Measurements from ENCODE around the gene WHRN. TPM values are rescaled to one million over a fixed set of nuclear protein-coding genes. Genes with fewer than 3 reads are reported as not detected.

Gene WHRN
- total RNA-seq, 1 experiment from 2014 or later = 19.8 TPM

GRCh38 chr9:114405294-114406034 is 99.8 kb downstream of the WHRN start:
- Histone ChIP-seq H3K9me2 (ENCODE audit: insufficient read depth) (no peaks in the 10 kb centered on the region), H3K27me3 (ENCODE audit: insufficient read depth, low read depth) (no peaks in the 10 kb centered on the region), H3K36me3 (ENCODE audit: low read depth) (no peaks in the 10 kb centered on the region), H3K27ac (no peak overlapping the region), H2AFZ (no peak overlapping the region), H3K4me1 (replicated peaks; ENCODE audit: insufficient read depth) (no peaks in the 10 kb centered on the region), H3K9me3 (ENCODE audit: insufficient read depth, low read depth) (no peaks in the 10 kb centered on the region), H3K4me2 (no peak overlapping the region), H3K4me3 (no peak overlapping the region), H4K20me1 (ENCODE audit: insufficient read depth) (no peaks in the 10 kb centered on the region), H3F3A (ENCODE audit: insufficient read depth, low read depth) (no peaks in the 10 kb centered on the region), H3K79me2 (ENCODE audit: low read depth) (no peaks in the 10 kb centered on the region)
- peak; percentile 59 to 76 for DNase-seq
- TF ChIP-seq EZH2 (IDR thresholded peaks at IDR 0.05; ENCODE audit: low read depth) (no peak), CTCF (conservative IDR thresholded peaks at IDR 0.05) (peak; percentile 82)
- BruUV-seq (replicated peaks) = no TSS peak
- intact Hi-C loops (cut with micrococcal nuclease; ENCODE audit: unreplicated experiment) = loop anchor here (1.0 to 10.0 kb wide), 10 partner anchors 67 to 1185 kb away; partner anchors contain the start of gene ATP6V1G1
- POLR2A ChIA-PET (ENCODE audit: unreplicated experiment) = interaction anchor here (0.8 kb wide), 1 partner anchor 146 kb away, joined by 6 read pairs; no protein-coding TSS in a partner anchor
- CTCF ChIA-PET = interaction anchor here (0.6 to 2.1 kb wide), 10 partner anchors 26 to 506 kb away, joined by 3 to 27 read pairs (median 4); no protein-coding TSS in a partner anchor

- no peak overlapping the region for H3K4me2 ChIP-seq
- no peaks in the 10 kb centered on the region for H3K79me2 ChIP-seq (ENCODE audit: low read depth)
- no peaks in the 10 kb centered on the region for H3F3A ChIP-seq (ENCODE audit: insufficient read depth, low read depth)
- H3K27me3 ChIP-seq (ENCODE audit: insufficient read depth, low read depth) = no peaks in the 10 kb centered on the region
- TF ChIP-seq EZH2 (IDR thresholded peaks at IDR 0.05; ENCODE audit: low read depth) (no peak), CTCF (conservative IDR thresholded peaks at IDR 0.05) (no peak)
- ChIA-PET CTCF (interaction anchor here (0.7 to 1.6 kb wide), 2 partner anchors 251 to 507 kb away, joined by 4 to 12 read pairs; no protein-coding TSS in a partner anchor), POLR2A (ENCODE audit: unreplicated experiment) (no interaction called here)
- H4K20me1 ChIP-seq (ENCODE audit: insufficient read depth) = no peaks in the 10 kb centered on the region
- H3K9me3 ChIP-seq (ENCODE audit: insufficient read depth, low read depth) = no peaks in the 10 kb centered on the region
- no peaks in the 10 kb centered on the region for H3K36me3 ChIP-seq (ENCODE audit: low read depth)
- H3K27ac ChIP-seq = no peak overlapping the region
- no TSS peak for BruUV-seq (replicated peaks)
- H3K4me1 ChIP-seq (replicated peaks; ENCODE audit: insufficient read depth) = no peaks in the 10 kb centered on the region
- intact Hi-C loops (cut with micrococcal nuclease; ENCODE audit: unreplicated experiment) = loop anchor here (2.0 to 10.0 kb wide), 3 partner anchors 66 to 1120 kb away; no protein-coding TSS in a partner anchor
- no peaks in the 10 kb centered on the region for H3K9me2 ChIP-seq (ENCODE audit: insufficient read depth)
- no peak for DNase-seq
- no peak overlapping the region for H3K4me3 ChIP-seq
- no peak overlapping the region for H2AFZ ChIP-seq
These were observed 100.7 kb downstream of the WHRN start for GRCh38 chr9:114404531-114404930.

GRCh38 chr9:114403153-114403756 is 102.0 kb downstream of the WHRN start:
- no peaks in the 10 kb centered on the region for H3K9me3 ChIP-seq (ENCODE audit: insufficient read depth, low read depth)
- POLR2A ChIA-PET (ENCODE audit: unreplicated experiment) = interaction anchor here (0.6 kb wide), 1 partner anchor 863 kb away, joined by 3 read pairs; no protein-coding TSS in a partner anchor
- intact Hi-C loops (cut with micrococcal nuclease; ENCODE audit: unreplicated experiment) = loop anchor here (10.0 kb wide), 1 partner anchor 1122 kb away; no protein-coding TSS in a partner anchor

More at GRCh38 chr9:114403153-114403756, 102.0 kb downstream of the WHRN start:
- Histone ChIP-seq H2AFZ (no peak overlapping the region), H3K27ac (no peak overlapping the region), H4K20me1 (ENCODE audit: insufficient read depth) (no peaks in the 10 kb centered on the region), H3F3A (ENCODE audit: insufficient read depth, low read depth) (no peaks in the 10 kb centered on the region), H3K4me3 (no peak overlapping the region), H3K27me3 (ENCODE audit: insufficient read depth, low read depth) (no peaks in the 10 kb centered on the region), H3K4me1 (replicated peaks; ENCODE audit: insufficient read depth) (no peaks in the 10 kb centered on the region), H3K79me2 (ENCODE audit: low read depth) (no peaks in the 10 kb centered on the region), H3K4me2 (no peak overlapping the region), H3K9me2 (ENCODE audit: insufficient read depth) (no peaks in the 10 kb centered on the region), H3K36me3 (ENCODE audit: low read depth) (no peaks in the 10 kb centered on the region)
- DNase-seq = no peak
- BruUV-seq (replicated peaks) = no TSS peak
- no peak for TF ChIP-seq CTCF (conservative IDR thresholded peaks at IDR 0.05)
- no peak for TF ChIP-seq EZH2 (IDR thresholded peaks at IDR 0.05; ENCODE audit: low read depth)
- CTCF ChIA-PET = interaction anchor here (0.6 kb wide), 1 partner anchor 19 kb away, joined by 3 read pairs; no protein-coding TSS in a partner anchor

All from PC-9 (cell line).